GM19043 (cell line): ENCODE data around the gene TWNK.

Source experiments
- ATAC-seq: cut with Tn5 transposase; IDR thresholded peaks from one replicate; pipeline ENCODE4 v1.9.1; 2021; ENCODE audit warnings: low read depth; ENCODE audit not compliant: unreplicated experiment

Gene TWNK

DNA sequence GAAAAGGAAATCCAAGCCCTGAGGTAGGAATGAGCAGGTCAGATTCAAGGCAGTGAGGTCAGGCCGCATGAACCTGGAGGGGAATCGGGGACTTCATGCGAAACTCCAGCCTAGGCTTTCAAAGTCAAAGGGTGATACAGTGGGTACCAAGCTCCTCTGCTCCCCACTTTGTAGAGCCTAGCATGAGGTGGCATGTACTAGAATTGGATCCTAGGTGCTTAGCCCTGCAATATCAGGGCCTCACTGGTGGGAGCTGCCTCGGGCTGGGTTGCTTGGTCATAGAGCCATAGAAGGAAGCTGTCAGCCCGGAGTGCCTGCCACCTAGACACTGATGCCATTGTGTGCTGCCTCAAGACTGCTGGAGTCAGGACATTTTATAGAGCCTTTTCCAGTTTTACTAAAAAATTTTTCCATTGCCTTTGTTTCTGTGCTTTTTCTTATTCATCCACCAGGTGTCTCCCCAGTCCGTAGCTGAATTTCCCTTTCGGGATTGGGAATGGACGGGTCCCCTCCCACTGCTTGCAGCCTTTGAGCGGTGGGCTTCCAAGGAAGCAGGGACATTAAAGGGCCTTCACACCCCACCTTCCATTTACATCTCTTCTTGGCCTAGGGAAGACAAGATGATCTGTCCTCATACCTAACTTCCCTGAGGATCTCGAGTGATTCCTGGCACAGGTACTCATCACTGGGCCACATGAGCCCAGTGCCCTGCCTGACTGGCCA lies 6.8 kb downstream of the TWNK start:
- no peak for ATAC-seq

DNA sequence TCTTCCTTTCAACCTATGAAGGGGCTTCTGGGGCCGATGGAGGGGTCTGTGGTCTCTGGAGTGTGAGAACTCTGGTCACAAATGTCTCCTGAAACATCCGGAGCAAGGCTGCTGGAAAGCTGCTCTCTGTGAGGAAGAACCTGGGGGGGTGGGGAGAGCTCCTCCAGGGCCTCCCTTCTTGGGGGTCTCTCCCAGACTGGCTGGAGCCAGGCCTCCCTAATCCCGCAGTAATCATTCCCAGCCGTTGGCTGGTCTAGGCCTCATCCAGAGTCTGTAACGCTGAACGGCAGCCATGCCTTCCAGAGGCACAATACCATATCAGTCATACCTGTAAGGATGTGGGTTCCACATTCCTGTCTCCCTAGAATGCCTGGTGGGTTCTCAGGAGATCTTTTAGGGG lies 7.8 kb downstream of the TWNK start:
- no peak for ATAC-seq

DNA sequence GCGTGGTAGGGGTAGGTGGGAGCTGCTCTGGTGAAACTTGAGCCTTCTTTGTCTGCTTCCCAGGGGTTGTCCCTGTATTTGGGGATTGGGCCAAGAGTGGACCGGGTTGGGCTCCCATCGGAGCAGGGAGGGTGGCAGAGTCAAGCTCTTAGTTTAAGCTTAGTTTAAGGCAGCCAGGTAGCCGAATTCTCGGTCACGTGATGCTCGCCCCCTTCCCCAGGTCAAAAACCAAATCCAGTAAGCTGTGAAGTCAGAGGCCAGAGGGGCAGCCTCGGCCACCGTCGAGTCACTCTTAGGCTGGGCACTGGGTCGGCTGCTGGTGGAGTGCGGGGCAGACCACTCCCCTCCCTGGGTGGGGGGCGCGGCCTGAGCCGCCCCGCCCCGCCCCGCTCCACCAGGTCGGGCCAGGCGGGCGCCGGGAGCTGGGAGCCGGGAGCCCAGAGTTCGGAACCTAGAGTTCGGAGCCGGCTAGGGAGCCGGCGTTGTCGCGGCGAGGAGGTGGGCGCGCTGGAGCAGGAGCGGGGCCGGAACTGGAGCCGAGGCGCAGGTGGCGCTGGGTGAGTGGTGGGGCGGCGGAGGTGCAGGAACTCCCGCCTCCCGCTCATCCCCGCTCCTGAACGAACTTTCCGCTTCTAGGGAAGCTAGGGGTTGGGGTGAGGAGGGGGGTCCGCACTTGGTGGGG lies 9.5 kb downstream of the TWNK start:
- no peak for ATAC-seq

DNA sequence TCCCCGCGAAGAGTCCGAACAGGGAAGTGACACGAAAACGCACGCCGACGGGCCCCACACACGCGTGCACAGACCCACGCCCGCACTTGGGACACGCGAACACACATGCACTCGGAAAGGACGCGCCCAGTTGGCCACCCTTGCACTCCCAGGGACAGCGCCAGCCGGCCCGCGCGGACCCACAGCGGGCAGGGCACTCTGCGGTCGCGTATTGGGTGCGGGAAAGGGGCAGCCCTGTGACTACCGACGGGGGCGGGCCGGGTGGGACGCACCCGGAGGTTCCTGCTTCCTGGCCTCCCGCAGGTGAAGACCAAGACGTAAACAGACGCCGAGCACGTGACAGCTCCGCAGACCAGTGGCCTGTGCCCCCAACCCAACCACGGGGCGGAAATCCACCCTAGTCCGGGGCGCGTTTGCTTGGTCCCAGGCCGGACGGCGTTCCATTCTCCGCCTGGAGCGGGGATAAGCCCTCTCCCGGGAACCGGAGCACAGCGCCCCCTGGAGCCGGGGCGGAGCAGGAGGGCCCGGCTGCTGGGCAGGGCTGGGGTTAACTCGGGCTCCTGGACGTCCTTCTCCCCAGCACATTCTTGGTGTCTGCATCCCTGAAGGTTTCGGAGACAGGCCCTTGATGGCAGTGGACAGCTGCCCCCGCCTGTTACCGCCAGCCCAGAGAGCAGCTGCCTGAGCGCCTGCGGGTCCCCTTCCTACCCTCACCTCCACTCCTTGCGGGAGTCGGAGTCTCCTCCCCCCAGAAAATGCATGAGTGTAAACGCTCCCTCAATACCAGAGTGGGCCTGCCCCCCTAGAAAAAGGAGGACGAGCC lies 10.2 kb downstream of the TWNK start:
- ATAC-seq = no peak

DNA sequence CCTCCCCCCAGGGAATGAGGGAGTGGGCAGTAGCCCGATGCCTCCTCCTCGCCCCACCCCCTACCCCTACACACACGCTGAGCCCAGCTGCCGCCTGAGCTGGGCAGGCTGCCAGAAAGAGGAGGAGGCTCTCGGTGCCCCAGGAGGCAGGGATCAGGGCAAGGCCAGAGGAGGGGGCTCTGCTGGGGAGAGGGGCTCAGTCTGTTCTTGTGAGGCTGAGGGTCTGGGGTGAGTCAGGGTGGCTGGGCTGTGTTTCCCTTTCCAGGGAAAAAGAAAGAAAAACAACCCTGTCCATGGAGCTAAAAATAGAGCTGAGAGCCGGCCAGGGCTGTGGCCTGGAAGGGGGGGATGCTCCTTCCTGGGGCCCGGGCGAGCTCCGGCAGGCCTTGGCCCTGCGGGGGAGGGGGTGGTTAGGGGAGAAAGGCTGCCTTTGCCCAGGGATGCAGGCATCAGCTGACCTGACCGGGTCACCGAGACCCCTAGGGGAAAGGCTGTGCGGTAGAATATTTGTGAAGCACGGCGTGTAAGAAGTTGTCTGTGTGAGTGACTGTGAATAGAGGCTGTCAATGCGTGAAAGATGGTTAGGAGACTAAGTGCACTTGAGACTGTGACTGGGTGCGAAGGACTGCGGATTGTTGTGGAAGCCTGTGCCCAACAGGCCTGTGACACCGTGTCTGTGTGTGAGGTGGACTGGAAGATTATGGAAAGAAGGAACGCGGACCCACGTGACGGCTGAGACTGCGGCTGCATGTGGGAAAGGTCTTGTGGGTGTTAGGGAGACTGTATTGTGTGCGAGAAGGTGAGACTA lies 11.0 kb downstream of the TWNK start:
- no peak for ATAC-seq

DNA sequence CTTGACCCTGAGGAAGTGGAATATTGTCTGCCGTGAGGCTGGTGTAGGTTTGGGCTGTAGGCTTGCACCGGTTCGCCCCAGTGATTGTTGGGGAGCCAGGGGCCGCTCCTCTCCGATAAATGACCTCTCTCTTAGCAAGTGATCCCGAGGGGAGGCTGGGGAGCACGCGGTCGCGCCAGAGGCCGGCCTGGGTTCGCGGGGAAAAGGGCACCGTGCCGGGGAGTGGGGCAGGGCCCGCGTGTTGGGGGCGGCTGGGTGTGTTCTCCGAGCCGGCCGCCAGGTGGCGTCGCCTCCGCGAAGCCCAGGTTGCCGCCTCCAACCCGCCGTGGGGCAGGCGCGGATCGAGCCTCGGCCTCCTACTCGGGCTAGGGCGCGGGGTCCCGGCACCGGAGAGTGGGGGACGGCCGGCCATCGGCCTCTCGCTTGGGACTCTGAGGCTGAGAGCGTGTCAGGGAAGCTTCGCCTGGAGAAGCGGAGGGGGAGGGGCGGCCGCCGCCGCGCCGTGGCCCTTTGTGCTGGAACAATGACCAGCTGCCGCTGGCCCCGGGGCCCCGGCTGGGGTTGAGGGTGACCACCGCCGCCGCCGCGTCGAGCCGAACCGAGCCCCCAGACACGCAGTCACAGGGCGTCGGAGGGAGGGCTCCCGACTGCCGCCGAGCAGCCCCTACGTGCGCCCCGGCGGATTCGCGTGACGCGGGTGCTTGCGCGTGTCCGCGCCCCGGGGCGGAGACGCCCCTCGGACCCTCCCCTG lies 11.8 kb downstream of the TWNK start:
- ATAC-seq = peak; percentile 52

DNA sequence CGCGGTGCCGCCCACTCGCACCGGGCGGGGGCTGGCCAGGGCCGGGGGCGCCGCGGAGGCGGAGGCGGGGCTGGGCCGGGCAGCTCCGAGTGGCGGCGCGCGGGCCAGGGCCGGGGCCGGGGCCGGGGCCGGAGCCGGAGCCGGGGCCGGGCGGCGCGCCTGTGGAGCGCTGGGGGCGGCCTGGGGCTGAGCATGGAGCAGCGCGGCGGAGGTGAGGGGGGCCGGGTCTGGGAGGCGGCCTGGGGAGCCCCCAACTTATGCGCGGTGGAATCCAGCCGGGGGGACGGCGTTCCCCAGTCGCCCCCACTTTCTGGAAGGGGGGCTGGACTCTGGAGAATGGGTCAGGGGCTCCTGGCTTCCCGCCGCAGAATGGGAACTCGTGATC lies 12.4 kb downstream of the TWNK start, which contains the start of gene LZTS2:
Gene LZTS2, plus strand, starts transcription at position 67 of the 385 bp plus-strand sequence. CDS start 2,731 bp downstream, outside the sequence.
- ATAC-seq = no peak

DNA sequence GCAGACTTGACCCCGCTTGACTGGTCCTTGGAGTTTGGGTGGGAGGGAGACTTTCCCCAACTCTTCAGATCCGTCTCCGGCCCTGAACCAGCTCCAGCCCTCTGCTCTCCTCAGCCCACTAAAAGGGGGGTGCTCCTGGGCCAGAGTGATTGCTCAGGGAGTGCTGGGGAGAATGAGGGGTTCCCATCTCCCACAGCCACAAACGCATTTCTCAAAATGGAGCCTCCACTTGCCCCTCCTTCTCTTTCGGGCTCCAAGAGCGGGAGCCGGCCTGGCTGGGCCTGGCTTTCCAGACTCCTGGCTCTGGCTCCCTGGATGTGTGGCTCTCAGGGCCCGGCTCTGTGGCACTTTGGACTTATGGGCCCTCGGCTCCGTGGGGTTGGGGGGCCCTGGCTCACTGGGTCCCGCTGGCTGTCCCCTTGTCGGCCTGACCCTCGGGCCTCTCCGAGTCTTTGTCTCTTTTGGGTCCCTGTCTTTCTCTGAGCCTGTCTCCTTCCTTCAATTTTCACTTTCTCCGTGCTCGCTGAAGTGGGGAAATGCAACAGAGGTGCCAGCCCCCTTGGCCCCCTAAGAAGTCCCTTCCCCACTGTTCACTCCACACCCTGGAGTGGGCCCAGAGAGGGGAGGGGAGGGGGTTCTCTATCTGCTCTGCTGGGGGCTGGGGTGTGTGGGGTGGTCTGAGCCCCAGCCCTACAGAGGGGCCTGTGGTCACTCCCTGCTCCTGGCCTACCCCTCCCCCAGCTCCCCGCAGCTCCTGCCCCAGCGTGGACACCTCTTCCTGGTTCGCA lies 13.0 kb downstream of the TWNK start:
- ATAC-seq = no peak

DNA sequence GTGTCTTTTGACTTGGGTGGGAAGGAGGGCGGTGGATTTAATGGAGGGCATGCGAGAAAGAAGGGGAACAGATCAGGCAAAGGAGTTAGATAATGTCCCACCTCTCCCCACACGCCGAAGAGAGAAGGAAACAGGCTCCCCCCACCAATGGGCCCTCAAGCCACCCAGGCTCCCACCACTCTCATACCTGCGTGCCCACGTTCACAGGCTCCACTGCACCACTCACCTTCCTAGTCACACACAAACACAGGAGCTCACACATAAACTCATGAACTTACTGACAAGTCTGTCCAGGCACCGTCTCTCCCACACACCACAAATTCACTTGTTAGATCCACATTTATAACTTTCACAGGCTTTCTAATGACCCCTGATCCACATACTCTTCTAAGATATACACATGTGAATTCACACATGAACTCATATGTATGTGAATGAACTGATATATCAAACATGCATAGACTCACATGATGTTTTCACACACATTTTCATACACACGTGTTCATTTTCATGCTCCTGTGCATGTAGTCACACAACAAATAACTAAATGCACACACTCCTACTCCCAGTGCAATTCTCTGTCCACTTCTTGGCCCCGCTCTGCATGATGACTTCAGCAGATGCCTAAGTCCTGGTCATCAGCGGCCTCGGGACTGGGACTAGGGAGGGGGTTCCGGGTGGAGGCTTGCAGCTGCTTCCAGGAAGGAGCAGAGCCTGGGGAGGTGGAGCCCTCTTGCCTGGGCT lies 13.7 kb downstream of the TWNK start:
- no peak for ATAC-seq

DNA sequence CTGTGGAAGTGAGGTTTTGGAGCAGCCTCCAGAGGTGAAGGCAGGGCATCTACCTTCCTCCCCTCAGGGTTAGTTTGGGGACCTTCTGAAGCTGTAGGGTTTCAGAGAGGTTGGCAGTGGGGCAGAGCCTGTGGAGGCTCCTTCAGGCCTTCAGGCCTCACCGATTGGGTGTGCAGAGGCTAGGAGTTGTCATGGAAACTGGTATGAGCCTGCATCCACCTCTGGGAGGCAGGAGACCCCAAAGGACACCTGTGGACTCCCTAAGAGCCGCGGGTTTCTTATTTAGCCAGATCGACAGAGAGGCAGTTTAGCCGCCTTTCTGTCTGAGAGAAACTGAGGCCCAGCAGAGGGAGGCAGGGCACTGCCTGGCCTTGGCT lies 14.3 kb downstream of the TWNK start:
- ATAC-seq = no peak

DNA sequence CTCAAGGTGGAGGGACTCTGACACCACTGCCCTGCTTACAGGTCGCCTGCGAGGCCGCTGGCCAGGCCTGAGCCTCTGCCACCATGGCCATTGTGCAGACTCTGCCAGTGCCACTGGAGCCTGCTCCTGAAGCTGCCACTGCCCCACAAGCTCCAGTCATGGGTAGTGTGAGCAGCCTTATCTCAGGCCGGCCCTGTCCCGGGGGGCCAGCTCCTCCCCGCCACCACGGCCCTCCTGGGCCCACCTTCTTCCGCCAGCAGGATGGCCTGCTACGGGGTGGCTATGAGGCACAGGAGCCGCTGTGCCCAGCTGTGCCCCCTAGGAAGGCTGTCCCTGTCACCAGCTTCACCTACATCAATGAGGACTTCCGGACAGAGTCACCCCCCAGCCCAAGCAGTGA lies 15.1 kb downstream of the TWNK start:
- ATAC-seq = no peak

DNA sequence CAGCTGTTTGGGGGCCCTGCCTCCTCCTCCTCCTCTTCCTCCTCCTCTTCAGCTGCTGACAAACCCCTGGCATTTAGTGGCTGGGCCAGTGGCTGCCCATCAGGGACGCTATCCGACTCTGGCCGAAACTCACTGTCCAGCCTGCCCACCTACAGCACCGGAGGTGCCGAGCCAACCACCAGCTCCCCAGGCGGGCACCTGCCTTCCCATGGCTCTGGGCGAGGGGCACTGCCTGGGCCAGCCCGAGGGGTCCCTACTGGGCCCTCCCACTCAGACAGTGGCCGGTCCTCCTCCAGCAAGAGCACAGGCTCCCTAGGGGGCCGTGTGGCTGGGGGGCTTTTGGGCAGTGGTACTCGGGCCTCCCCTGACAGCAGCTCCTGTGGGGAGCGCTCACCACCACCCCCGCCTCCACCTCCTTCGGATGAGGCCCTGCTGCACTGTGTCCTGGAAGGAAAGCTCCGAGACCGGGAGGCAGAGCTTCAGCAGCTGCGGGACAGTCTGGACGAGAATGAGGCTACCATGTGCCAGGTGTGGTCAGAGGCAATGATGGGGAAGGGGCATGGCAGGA lies 16.4 kb downstream of the TWNK start:
- ATAC-seq = no peak

DNA sequence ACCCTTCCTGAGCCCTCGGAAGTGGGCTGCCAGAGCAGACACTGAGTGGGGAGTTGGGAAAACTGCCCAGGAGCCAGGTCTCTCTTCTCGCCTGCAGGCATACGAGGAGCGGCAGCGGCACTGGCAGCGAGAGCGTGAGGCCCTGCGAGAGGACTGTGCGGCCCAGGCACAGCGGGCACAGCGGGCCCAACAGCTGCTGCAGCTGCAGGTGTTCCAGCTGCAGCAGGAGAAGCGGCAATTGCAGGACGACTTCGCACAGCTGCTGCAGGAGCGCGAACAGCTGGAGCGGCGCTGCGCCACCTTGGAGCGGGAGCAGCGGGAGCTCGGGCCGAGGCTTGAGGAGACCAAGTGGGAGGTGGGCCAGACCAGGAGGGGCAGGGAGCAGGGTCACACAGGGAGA lies 18.0 kb downstream of the TWNK start:
- no peak for ATAC-seq

DNA sequence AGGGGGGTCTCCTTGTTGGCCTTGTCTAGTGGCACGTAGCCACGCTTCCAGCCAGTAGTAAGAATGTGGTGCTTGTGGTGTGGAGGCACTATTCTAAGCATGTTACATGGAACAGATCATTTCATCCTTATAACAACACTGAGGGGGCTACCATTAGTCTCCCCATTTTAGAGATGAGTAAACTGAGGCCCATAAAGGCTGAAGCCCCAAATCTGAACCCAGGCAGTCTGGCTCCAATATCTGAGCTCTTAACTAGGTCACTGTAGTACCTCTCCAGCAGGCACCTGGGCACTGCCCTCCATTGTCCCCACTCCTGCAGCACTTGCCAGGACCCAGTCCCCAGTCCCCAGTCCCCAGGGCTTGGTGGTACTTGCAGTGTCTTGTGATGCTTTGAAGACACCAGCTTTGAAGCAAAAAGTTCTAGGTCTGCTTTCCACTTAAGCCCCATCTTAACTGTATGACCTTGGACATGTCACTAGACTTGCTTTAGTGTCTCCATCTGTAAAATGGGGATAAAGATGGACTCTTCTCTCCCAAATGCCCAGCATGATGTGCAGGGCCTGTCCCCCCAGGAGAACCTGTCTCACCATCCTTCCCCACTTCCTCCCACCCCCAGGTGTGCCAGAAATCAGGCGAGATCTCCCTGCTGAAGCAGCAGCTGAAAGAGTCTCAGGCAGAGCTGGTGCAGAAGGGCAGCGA lies 18.7 kb downstream of the TWNK start:
- ATAC-seq = no peak

DNA sequence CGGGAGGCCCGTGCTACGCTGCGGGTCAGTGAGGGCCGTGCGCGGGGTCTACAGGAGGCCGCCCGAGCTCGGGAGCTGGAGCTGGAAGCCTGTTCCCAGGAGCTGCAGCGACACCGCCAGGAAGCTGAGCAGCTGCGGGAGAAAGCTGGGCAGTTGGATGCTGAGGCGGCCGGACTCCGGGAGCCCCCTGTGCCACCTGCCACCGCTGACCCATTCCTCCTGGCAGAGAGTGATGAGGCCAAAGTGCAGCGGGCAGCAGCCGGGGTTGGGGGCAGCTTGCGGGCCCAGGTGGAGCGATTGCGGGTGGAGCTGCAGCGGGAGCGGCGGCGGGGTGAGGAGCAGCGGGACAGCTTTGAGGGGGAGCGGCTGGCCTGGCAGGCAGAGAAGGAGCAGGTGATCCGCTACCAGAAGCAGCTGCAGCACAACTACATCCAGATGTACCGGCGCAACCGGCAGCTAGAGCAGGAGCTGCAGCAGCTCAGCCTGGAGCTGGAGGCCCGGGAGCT lies 19.3 kb downstream of the TWNK start:
- ATAC-seq = no peak

DNA sequence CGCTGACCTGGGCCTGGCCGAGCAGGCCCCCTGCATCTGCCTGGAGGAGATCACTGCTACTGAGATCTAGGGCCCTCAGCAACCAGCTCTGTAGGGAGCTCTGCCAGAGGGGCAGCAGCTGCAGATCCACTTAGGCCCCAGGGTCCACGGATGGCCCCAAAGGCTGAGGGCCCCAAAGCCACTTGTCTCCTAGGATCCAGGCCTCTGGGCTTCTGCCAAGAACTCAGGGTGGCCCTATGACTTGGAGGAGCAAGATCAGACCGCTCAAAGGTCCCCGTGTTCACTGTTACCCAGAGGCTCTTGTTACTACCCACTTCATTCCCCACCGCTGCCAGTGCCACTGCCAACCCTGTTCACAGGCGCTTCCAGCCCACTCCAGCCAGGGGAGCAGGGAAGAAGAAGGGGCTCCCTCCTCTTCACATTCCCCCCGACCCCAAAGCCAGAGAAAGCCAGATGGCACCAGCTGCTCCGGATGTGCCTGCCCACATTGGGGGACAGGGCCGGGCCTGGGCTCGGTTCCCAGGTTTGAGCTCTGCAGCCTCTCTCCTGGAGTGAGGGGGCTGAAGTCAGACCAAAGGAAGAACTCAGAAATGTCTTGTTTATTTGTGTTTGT lies 19.9 kb downstream of the TWNK start:
- no peak for ATAC-seq
